AG09309 (cell line): ENCODE data around the gene SLC25A51.
"Not testable (repeated sequence)": the region's sequence is repeated elsewhere in the genome, so short reads cannot be mapped to it uniquely, and the experiment has no call there.

Source experiments
- DNase-seq: peaks from one replicate; pipeline ENCODE4 v3.0.0-alpha.2; 2010; ENCODE audit warnings: low read depth
- H3K4me3 ChIP-seq: 2 replicates; pipeline ENCODE4 v1.5.1; 2011; ENCODE audit warnings: mild to moderate bottlenecking, low read depth, low read length, moderate library complexity; ENCODE audit not compliant: control insufficient read depth
- CTCF ChIP-seq: IDR thresholded peaks from 2 replicates; pipeline ENCODE4 v1.5.1; 2011; ENCODE audit warnings: mild to moderate bottlenecking, low read depth, low read length, inconsistent platforms; ENCODE audit not compliant: insufficient read depth, control insufficient read depth; ENCODE audit errors: missing control alignments

SLC25A51 gene

GRCh38 chr9:37892063-37892462 lies 11.9 kb downstream of the SLC25A51 start:
- no peak overlapping the region for H3K4me3 ChIP-seq
- no peak for TF ChIP-seq CTCF
- DNase-seq, result no peak

- DNase-seq, H3K4me3 ChIP-seq: not testable (repeated sequence)
Observed at GRCh38 chr9:37891042-37891441, 12.9 kb downstream of the SLC25A51 start.

- DNase-seq, result no peak
- TF ChIP-seq CTCF, result no peak
- no peak overlapping the region for H3K4me3 ChIP-seq
Observed at GRCh38 chr9:37889536-37889935, 14.4 kb downstream of the SLC25A51 start.

- not testable (repeated sequence) for H3K4me3 ChIP-seq, DNase-seq
Observed at GRCh38 chr9:37887977-37888583, 15.8 kb downstream of the SLC25A51 start.

GRCh38 chr9:37880916-37881479 lies 22.9 kb downstream of the SLC25A51 start:
- TF ChIP-seq CTCF, result no peak
- DNase-seq, result no peak
- H3K4me3 ChIP-seq, result no peak overlapping the region

- DNase-seq, result no peak
- no peak overlapping the region for H3K4me3 ChIP-seq
- no peak for TF ChIP-seq CTCF
Observed at GRCh38 chr9:37876376-37876775, 27.6 kb downstream of the SLC25A51 start.

- no peak for DNase-seq
- TF ChIP-seq CTCF, result no peak
- H3K4me3 ChIP-seq, result no peak overlapping the region
Observed at GRCh38 chr9:37873955-37874354, 30.0 kb downstream of the SLC25A51 start.

- DNase-seq, result no peak
- H3K4me3 ChIP-seq, result no peak overlapping the region
- TF ChIP-seq CTCF, result no peak
Observed at GRCh38 chr9:37870799-37871176, 33.1 kb downstream of the SLC25A51 start.
